NCI-H2227 (cell line): ENCODE data around the gene INPP4B.

ENCODE experiments used
- DNase-seq: peaks from one replicate; lab custom pipeline; 2025; ENCODE audit not compliant: unreplicated experiment; lab: John Stamatoyannopoulos, UW

The INPP4B gene

GRCh38 chr4:142380052-142380602 is 466.0 kb downstream of the INPP4B start:
- no peak for DNase-seq

DNA sequence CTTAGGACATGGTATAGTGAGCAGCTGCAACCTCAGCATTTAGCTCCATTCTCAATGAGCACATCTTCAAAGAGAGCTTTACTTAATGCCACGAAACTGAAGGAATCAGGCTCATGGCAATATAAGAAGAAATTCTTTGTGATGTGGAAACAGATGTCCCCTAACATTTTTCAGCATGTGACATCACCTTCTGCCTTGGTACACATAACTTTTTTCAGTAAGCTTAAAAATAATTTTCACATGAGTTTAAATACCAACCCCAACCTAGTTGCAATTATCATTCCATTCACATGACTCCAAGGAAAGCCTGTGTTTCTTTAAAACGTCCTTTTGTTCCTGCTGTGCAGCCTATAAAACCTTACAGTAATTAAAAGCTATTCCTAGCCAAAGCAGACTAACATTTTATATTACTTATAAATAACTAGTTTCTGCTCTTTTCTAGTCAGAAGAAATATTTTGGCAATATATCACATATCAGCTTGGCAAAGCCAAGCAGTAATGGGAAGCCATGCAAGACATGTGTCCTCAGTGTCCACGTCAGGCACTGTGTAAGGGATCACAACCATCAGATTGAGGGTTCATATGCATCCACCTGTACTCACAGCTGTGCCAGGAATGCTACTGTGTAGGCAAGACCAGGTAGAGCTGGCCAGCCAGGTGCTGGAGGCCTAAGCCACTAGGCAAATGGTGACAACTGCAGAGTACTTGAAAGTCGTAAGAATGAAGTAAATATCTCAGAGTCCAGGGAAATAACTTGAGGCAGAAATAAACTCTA is 466.6 kb downstream of the INPP4B start:
- DNase-seq, result no peak

DNA sequence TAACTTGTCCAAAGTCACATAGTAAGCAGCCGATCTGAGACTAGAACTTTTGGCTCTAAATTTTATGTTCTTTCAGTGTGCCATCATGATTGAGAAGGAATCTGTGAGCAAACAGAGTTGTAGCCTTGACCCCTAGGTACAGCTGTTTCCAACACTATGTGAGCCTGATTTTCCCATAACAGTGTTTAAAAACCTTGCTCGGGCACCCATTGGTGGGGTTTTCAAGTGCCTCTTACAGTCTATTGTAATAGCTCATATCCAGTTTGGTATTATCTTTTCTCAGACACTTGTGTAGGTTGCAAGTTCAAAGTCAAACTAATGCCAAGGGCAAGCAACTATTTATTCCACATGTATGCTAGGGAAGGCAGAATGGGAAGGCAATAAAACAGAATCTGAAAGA is 467.9 kb downstream of the INPP4B start:
- no peak for DNase-seq

GRCh38 chr4:142377342-142378091 is 468.6 kb downstream of the INPP4B start:
- DNase-seq, result no peak

DNA sequence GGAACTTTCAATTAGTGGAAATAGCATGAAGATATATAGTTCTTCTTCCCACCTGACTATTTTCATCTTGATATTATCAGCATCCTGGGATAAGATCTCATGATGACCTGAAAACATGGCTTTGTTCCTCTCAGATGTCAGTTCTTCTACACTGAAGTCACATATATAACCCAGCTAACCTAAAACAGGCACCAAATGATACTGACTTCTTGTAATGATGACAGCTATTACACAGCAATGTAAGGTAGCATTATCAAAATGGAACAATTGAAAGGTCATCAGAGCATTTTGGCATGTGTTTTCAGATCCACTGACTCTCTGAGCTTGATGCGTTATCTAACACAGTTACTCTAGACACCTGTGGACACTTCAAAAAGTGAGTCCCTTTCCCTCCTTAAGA is 469.9 kb downstream of the INPP4B start:
- DNase-seq, result no peak

DNA sequence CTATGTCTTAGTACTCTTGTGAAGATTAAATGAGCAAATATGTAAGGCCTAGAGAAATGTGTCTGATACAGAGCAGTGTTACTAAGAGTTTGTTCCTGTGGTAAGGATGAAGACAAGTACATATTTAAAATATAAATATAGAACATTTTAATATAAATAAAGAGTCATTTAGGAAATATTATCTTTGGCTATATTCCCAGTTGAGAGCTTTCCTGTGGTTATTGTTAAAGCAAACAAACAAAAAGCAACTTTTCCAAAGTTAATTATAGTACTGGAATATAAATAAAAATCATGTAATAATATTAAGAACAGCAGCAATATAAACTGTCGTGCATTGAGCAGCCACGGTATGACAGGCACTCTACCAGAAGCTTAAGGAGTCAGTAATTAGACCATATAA is 472.5 kb downstream of the INPP4B start:
- DNase-seq, result no peak

DNA sequence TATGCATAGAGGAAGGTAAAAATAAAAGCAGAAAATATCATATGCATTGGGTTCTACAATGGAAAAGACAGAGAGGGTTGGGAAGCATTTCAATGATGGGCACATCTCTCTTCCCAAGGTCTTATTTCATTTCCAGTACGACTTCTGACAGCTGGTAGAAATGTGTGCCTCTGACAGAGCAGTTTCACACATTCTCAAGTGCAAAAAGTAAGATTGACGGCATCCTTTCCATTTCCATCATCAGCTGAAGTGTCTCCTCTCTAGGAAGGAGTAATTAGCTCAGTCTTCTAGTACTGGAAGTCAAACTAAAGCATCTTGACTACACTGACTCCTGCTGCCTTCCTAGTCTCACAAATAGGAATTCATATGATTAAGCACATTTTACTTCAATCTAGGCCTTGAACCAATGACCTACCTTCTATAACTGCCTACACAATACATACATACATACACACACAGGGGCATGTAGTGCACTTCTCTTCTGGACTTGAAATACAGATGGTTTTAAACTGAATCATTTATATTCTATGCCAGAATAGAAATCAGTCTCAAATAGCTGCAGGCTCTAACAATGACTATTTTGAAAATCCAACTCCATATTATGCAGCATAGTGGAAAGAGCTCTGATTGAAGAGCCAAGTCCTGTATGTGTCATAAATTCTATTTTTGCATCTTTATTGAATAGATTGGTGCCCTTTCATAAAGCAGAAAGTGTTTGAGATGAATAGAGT is 473.4 kb downstream of the INPP4B start:
- DNase-seq, result no peak

GRCh38 chr4:142369141-142369540 is 477.0 kb downstream of the INPP4B start:
- DNase-seq, result no peak

DNA sequence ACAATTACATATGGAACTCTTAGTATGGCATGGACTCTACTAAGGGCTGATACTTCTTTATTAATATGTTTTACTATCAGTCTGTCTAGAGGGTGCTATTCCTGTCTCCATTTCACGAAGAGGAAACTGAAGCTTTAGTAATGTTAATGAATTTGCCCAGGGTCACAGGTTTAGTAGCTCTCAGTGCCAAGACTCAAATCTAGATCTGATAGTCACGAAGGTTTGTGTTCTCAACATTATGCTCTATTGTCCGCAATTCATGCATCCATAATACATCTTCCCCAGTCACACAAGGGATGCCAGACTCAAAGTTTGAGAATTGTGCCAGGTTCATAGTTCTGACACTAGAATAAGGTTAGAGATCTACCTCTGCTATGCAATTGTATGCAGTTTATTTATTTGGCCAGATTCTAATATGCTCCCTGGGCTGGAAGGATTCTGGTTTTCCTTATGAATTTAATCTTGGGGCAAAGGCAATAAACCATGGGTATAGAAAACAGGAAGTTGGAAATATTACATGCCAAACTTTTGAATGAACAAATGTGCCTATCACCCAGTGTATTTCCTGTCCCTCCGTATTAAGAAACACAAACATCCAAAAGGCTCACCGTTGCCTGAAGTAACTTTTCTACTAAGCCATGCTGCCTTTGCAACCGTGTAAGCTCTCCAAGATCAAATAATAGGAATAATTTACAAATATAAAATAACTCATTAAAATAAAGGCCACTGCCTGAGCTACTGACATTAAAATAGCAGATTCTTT is 478.5 kb downstream of the INPP4B start:
- no peak for DNase-seq

- no peak for DNase-seq
Measured at GRCh38 chr4:142366769-142367181, 479.3 kb downstream of the INPP4B start.

DNA sequence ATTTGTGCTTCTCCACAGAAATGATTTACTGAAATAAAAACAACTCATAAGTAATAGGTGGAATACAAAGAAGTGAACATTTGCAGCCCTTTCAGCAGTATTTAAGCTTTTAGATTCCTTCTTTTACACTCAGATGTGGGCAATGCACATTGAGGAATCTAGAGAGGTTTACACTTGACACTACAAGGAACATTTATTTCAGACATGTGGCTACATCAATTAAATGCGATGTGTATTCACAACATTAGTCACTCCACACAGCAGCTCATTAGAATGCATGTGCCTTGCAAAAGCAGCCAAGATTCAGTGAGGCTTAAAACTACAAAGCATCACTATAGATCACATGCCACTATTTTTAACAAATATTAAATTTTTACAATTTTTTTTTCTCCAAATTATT is 480.7 kb downstream of the INPP4B start:
- no peak for DNase-seq

DNA sequence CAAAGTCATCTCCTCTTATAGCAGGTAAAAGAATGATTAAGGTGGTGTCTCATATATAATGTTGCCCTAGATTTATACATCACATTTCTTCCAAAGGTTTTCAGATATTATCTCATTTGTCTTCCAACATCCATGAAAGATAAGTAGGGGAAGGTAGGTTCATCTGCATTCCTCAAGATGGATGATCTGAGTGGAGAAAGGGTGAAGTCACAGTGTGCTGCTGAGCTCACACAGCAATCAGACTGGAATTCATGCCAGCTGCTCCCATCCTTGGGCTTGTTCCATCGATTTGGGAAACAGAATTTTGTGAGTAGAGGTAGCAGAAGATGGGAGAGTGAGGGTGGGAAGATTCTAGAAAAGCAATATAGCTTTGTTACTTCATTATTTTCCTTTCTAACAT is 482.4 kb downstream of the INPP4B start:
- no peak for DNase-seq

GRCh38 chr4:142361981-142362380 is 484.1 kb downstream of the INPP4B start:
- DNase-seq, result no peak

DNA sequence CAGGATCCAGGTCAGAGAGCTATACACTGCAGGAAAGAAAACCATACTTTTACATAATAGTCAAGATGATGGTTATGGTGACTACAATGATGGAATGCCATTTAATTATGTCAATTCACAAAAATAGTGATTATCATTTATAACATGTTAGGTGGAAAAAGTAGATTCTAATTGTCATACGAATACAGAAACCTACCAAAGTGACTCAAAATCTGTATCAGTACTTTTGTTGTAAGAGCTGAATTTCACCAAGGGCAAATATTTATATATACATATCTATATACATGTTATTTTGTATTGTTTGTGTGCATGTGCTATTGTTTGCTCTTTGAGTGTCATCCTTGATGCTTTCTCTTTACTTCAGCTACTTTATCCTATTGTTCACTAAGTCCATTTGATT is 485.4 kb downstream of the INPP4B start:
- DNase-seq, result no peak

DNA sequence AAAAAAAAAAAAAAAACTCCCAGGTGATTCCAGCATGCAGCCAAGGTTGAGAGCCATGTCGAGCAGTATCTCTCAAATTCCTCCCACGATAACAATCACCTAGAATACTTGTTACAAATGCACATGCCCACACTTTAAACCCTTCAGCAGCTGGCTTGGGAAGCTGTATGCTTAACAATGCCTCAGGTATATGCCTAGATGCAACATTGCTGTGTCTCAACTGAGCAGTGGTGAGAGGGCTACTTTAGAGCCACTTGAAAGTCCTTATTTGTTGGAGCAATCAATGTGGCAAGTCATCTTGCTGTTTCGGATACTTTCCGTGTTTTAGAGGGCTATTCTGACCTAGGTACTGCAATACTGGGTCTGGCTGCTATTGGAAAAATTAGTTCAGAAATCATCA is 487.4 kb downstream of the INPP4B start:
- DNase-seq, result no peak

GRCh38 chr4:142356801-142357200 is 489.3 kb downstream of the INPP4B start:
- no peak for DNase-seq

- DNase-seq, result no peak
Measured at GRCh38 chr4:142356118-142356759, 489.9 kb downstream of the INPP4B start.

DNA sequence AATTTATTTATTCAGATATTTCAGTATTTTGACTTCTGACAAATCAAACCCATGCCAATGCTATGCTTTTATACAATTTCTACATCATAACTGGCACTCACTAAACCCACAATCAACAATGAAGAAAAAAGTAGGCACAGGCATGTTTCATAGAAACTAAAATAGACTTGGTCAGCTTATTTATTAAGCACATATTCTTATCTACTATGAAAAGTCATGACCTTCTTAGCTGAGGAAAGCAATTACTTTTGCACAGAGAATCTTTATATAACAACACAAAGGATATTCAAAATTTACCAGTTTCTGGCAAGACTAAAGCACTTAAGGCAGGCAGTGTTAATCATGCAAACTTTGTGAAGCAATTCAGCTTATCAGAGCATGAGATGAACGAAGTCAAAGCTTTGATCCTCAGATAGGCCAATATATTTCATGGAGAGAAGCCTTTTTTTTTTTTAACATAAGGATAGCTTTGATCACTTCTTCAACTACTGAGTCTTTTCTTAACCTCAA is 490.6 kb downstream of the INPP4B start:
- no peak for DNase-seq

GRCh38 chr4:142354794-142355420 is 491.2 kb downstream of the INPP4B start:
- no peak for DNase-seq

DNA sequence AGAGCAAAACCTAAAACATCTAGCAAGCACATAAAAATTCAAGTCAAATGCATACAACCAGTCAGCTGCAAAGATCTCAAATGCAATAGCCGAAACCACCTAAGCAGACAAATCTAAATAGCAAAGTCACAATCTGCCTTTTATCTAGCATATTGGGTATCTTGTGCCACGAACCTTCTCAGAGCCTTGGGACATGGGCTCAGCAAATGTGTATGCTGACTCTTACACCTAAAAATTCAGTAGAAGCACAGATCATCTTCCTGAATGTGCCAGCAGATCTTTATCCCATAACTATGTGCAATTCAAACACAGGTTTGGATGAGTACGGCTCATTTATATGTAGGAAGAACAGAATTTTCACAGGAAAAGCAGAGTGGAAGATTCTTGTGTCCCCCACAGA is 492.1 kb downstream of the INPP4B start:
- no peak for DNase-seq
